H1 (cell line): ENCODE measurements around the gene EHBP1. TPM values are rescaled to one million over a fixed set of nuclear protein-coding genes. Genes with fewer than 3 reads are reported as not detected.

Source experiments
- CTCF ChIA-PET: fragments of 300-600 bp; sonication (Branson Sonifier 250); formaldehyde crosslinking; loops from one replicate; lab custom pipeline; 2021; ENCODE audit not compliant: partially characterized antibody; lab: Charles Lee
- POLR2A ChIA-PET: fragments of 300-600 bp; sonication (Branson Sonifier 250); formaldehyde crosslinking; loops from one replicate; lab custom pipeline; 2021; ENCODE audit warnings: inconsistent platforms; ENCODE audit not compliant: partially characterized antibody; lab: Charles Lee
- DNase-seq, 2 experiments: peaks; one replicate each; pipeline versions ENCODE4 v3.0.0 to v3.0.0-alpha.2; 2010 to 2022; ENCODE audit warnings: low spot score in 2 of 2, low read depth in 1 of 2, mixed read lengths in 1 of 2
- FAIRE-seq: peaks from 2 replicates; lab custom pipeline; 2011; peaks lifted over from hg19 to GRCh38; lab: Jason Lieb, UNC
- H2AFZ ChIP-seq: 2 replicates; pipeline ENCODE4 v1.8.1; 2012; ENCODE audit warnings: low read length, inconsistent platforms
- H2AK5ac ChIP-seq: 2 replicates; pipeline ENCODE4 v1.6.1; 2013; ENCODE audit warnings: low read depth, low read length
- H2BK120ac ChIP-seq: replicated peaks from 2 replicates; pipeline ENCODE3; 2013; ENCODE audit warnings: low read depth, low read length, inconsistent platforms
- H2BK12ac ChIP-seq: 2 replicates; pipeline ENCODE4 v1.6.1; 2013; ENCODE audit warnings: low read depth, low read length
- H2BK15ac ChIP-seq: 2 replicates; pipeline ENCODE4 v1.6.1; 2013; ENCODE audit warnings: low read length
- H2BK20ac ChIP-seq: 2 replicates; pipeline ENCODE4 v1.6.1; 2013; ENCODE audit warnings: low read length
- H2BK5ac ChIP-seq: 2 replicates; pipeline ENCODE4 v1.6.1; 2013; ENCODE audit warnings: low read depth, low read length
- H3K14ac ChIP-seq: 2 replicates; pipeline ENCODE4 v1.6.1; 2013; ENCODE audit warnings: inconsistent platforms; ENCODE audit not compliant: insufficient read length
- H3K18ac ChIP-seq: 2 replicates; pipeline ENCODE4 v1.6.1; 2013; ENCODE audit warnings: low read length; ENCODE audit errors: extremely low read depth
- H3K23ac ChIP-seq: 2 replicates; pipeline ENCODE4 v1.6.1; 2013; ENCODE audit warnings: inconsistent platforms; ENCODE audit not compliant: insufficient read length
- H3K23me2 ChIP-seq: 2 replicates; pipeline ENCODE4 v1.6.1; 2013; ENCODE audit warnings: low read depth, low read length
- H3K27ac ChIP-seq: 2 replicates; pipeline ENCODE4 v1.6.1; 2011; ENCODE audit warnings: low read depth, low read length, inconsistent platforms
- H3K27me3 ChIP-seq, 4 experiments: replicated peaks in 1 of 4; 1 replicate in 1 of 4; 2 replicates in 3 of 4; pipeline versions ENCODE4 v1.6.1 to v1.8.1; 2011 to 2013; ENCODE audit warnings: low read length in 3 of 4, mild to moderate bottlenecking in 3 of 4, inconsistent platforms in 2 of 4, mixed read lengths in 2 of 4, moderate library complexity in 1 of 4; ENCODE audit not compliant: control insufficient read depth in 3 of 4, insufficient read depth in 3 of 4; ENCODE audit errors: extremely low read depth in 1 of 4
- H3K36me3 ChIP-seq, 4 experiments: 2 replicates each; pipeline versions ENCODE4 v1.6.1 to v1.8.1; 2011 to 2013; ENCODE audit warnings: mild to moderate bottlenecking in 4 of 4, low read length in 3 of 4, moderate library complexity in 2 of 4, control low read depth in 1 of 4, inconsistent platforms in 1 of 4; ENCODE audit not compliant: insufficient read depth in 4 of 4, control insufficient read depth in 2 of 4
- H3K4ac ChIP-seq: replicated peaks from 2 replicates; pipeline ENCODE3; 2013; ENCODE audit warnings: low read length, low read depth, mixed read lengths, inconsistent platforms; ENCODE audit not compliant: insufficient read length
- H3K4me1 ChIP-seq, 4 experiments: replicated peaks in 1 of 4; 1 replicate in 1 of 4; 2 replicates in 3 of 4; pipeline versions ENCODE4 v1.6.1 to v1.8.1; 2011 to 2013; ENCODE audit warnings: low read length in 3 of 4, inconsistent platforms in 2 of 4, mixed read lengths in 1 of 4; ENCODE audit not compliant: insufficient read depth in 4 of 4, control insufficient read depth in 3 of 4
- H3K4me2 ChIP-seq, 2 experiments: 2 replicates each; pipeline versions ENCODE4 v1.6.1 to v1.8.1; 2011 to 2013; ENCODE audit warnings: low read depth in 2 of 2, low read length in 2 of 2, control low read depth in 1 of 2, inconsistent platforms in 1 of 2, mild to moderate bottlenecking in 1 of 2; ENCODE audit not compliant: insufficient read depth in 1 of 2
- H3K4me3 ChIP-seq, 4 experiments: fragments of 200-600, 300-600 bp in 1 of 4; sonication (generic), shearing (Covaris generic), sonication (Bioruptor Twin) in 1 of 4; 2 replicates each; pipeline versions ENCODE4 v1.5.1 to v1.8.1; 2011 to 2016; ENCODE audit warnings: low read length in 4 of 4, low read depth in 3 of 4, control low read depth in 2 of 4, inconsistent platforms in 2 of 4, mild to moderate bottlenecking in 2 of 4, mixed read lengths in 1 of 4, moderate library complexity in 1 of 4; ENCODE audit not compliant: insufficient read depth in 2 of 4; ENCODE audit errors: extremely low read depth in 1 of 4
- H3K56ac ChIP-seq: replicated peaks from 2 replicates; pipeline ENCODE3; 2013; ENCODE audit warnings: low read depth, mild to moderate bottlenecking, mixed read lengths, low read length, inconsistent platforms; ENCODE audit not compliant: insufficient read length
- H3K79me1 ChIP-seq: 2 replicates; pipeline ENCODE4 v1.6.1; 2013; ENCODE audit warnings: low read depth, low read length, control low read depth
- H3K79me2 ChIP-seq, 2 experiments: 2 replicates each; pipeline versions ENCODE4 v1.6.1 to v1.8.1; 2012 to 2013; ENCODE audit warnings: low read length in 2 of 2, mild to moderate bottlenecking in 2 of 2, inconsistent platforms in 1 of 2; ENCODE audit not compliant: insufficient read depth in 2 of 2, control insufficient read depth in 1 of 2
- H3K9ac ChIP-seq, 4 experiments: replicated peaks in 1 of 4; 1 replicate in 1 of 4; 2 replicates in 3 of 4; pipeline versions ENCODE4 v1.6.1 to v1.8.1; 2011 to 2013; ENCODE audit warnings: low read depth in 3 of 4, low read length in 3 of 4, control low read depth in 2 of 4, mild to moderate bottlenecking in 2 of 4, moderate library complexity in 2 of 4, inconsistent platforms in 1 of 4; ENCODE audit errors: extremely low read depth in 1 of 4
- H3K9me3 ChIP-seq, 2 experiments: 2 replicates each; pipeline versions ENCODE4 v1.6.1 to v1.8.1; 2012 to 2013; ENCODE audit warnings: mild to moderate bottlenecking in 2 of 2, moderate library complexity in 2 of 2, control low read depth in 1 of 2, inconsistent platforms in 1 of 2, low read depth in 1 of 2, low read length in 1 of 2, mixed read lengths in 1 of 2; ENCODE audit not compliant: insufficient read depth in 2 of 2
- H4K20me1 ChIP-seq, 2 experiments: replicated peaks in 1 of 2; 2 replicates each; pipeline versions ENCODE3 to v1.8.1; 2011 to 2013; ENCODE audit warnings: inconsistent platforms in 2 of 2, low read length in 2 of 2, mild to moderate bottlenecking in 1 of 2; ENCODE audit not compliant: insufficient read depth in 2 of 2, control insufficient read depth in 1 of 2
- H4K5ac ChIP-seq: 2 replicates; pipeline ENCODE4 v1.6.1; 2013; ENCODE audit warnings: low read length, low read depth, mixed read lengths, inconsistent platforms; ENCODE audit not compliant: insufficient read length
- H4K8ac ChIP-seq: 2 replicates; pipeline ENCODE4 v1.8.0; 2013; ENCODE audit warnings: mild to moderate bottlenecking, moderate library complexity, low read length, inconsistent platforms; ENCODE audit not compliant: insufficient read depth; ENCODE audit errors: extremely low read depth
- H4K91ac ChIP-seq: replicated peaks from 2 replicates; pipeline ENCODE3; 2013; ENCODE audit warnings: low read length, mixed read lengths, inconsistent platforms; ENCODE audit not compliant: insufficient read length
- BRCA1 ChIP-seq: IDR thresholded peaks from 2 replicates; pipeline ENCODE4 v1.6.1; 2012; ENCODE audit warnings: low read depth, low read length, improper control_type of control experiment
- CHD2 ChIP-seq: IDR thresholded peaks from 2 replicates; pipeline ENCODE4 v1.6.1; 2012; ENCODE audit warnings: low read length, improper control_type of control experiment
- EP300 ChIP-seq, 2 experiments: IDR thresholded peaks; 1 replicate in 1 of 2; 2 replicates in 1 of 2; pipeline ENCODE4 v1.6.1; 2011 to 2012; ENCODE audit warnings: low read depth in 2 of 2, low read length in 2 of 2, mild to moderate bottlenecking in 2 of 2, borderline replicate concordance in 1 of 2, inconsistent platforms in 1 of 2, moderate library complexity in 1 of 2
- FOSL1 ChIP-seq: IDR thresholded peaks from 2 replicates; pipeline ENCODE4 v1.6.1; 2011; ENCODE audit warnings: mild to moderate bottlenecking, low read depth, low read length, moderate library complexity; ENCODE audit not compliant: insufficient read depth
- JUN ChIP-seq: IDR thresholded peaks from 2 replicates; pipeline ENCODE4 v1.6.1; 2011; ENCODE audit warnings: low read depth, mild to moderate bottlenecking, improper control_type of control experiment, low read length
- RAD21 ChIP-seq, 2 experiments: IDR thresholded peaks in 1 of 2; conservative IDR thresholded peaks in 1 of 2; 2 replicates each; pipeline ENCODE4 v1.6.1; 2011; ENCODE audit warnings: low read depth in 2 of 2, low read length in 2 of 2, improper control_type of control experiment in 1 of 2, inconsistent platforms in 1 of 2, mild to moderate bottlenecking in 1 of 2, moderate library complexity in 1 of 2
- RFX5 ChIP-seq: IDR thresholded peaks from 2 replicates; pipeline ENCODE4 v1.6.1; 2011; ENCODE audit warnings: low read depth, low read length, improper control_type of control experiment, borderline replicate concordance
- RXRA ChIP-seq: IDR thresholded peaks from 2 replicates; pipeline ENCODE4 v1.6.1; 2011; ENCODE audit warnings: low read depth, mild to moderate bottlenecking, low read length, moderate library complexity; ENCODE audit not compliant: insufficient read depth
- SIRT6 ChIP-seq: IDR thresholded peaks from one replicate; pipeline ENCODE4 v1.7.1; 2012; ENCODE audit warnings: low read length, inconsistent platforms
- SRF ChIP-seq: IDR thresholded peaks from 2 replicates; pipeline ENCODE4 v1.6.1; 2011; ENCODE audit warnings: mild to moderate bottlenecking, low read depth, low read length, moderate library complexity
- SUZ12 ChIP-seq: fragments of 200-600 bp; sonication (generic); IDR thresholded peaks from 2 replicates; pipeline ENCODE4 v1.6.1; 2012; ENCODE audit warnings: mild to moderate bottlenecking, inconsistent platforms, low read length, moderate library complexity, mixed read lengths
- TEAD4 ChIP-seq: IDR thresholded peaks from 2 replicates; pipeline ENCODE4 v1.6.1; 2012; ENCODE audit warnings: low read depth, low read length, inconsistent platforms, mixed read lengths
- WGBS, 2 experiments: shearing (Covaris generic) in 1 of 2; methylation state at CpG; one replicate each; pipeline versions ENCODE4 v1.1.6 to v1.1.7; 2013 to 2015; ENCODE audit warnings: low lambda C conversion rate in 2 of 2, mixed read lengths in 2 of 2, inconsistent platforms in 1 of 2, low coverage in 1 of 2, missing lambda C conversion rate in 1 of 2; ENCODE audit not compliant: insufficient replicate concordance in 2 of 2, insufficient coverage in 1 of 2, insufficient read length in 1 of 2; ENCODE audit errors: extremely low coverage in 1 of 2, missing lambda C conversion rate in 1 of 2; 5-methylcytosine and 5-hydroxymethylcytosine counted together
- polyA plus RNA-seq, 7 experiments: library from polyadenylated mRNA; depleted of rRNA in 3 of 7; stranded (reverse) in 5 of 7; unstranded in 2 of 7; fragments of >200 nt in 5 of 7; fragments of 200-250 nt in 2 of 7; gene quantifications; 1 replicate in 5 of 7; 2 replicates in 1 of 7; 4 replicates in 1 of 7; pipeline versions ENCODE4 v1.2.1 to v1.2.3, GENCODE V29; 2011 to 2013; ENCODE audit warnings: missing spikeins in 2 of 7, mixed read lengths in 2 of 7
- total RNA-seq: library from RNA; stranded (reverse); fragmentation: NEBNext Ultra II Directional; extraction: Animal tissue kit (Norgen Biotek cat#: 25700); gene quantifications from 2 replicates; pipeline ENCODE4 v1.2.1, GENCODE V29; 2021
- TF ChIP-seq, protein P1 (sequence below): IDR thresholded peaks from 2 replicates; pipeline ENCODE4 v1.6.1; 2012; ENCODE audit warnings: low read length, inconsistent platforms

Gene EHBP1
- total and polyA plus RNA-seq, 2 of the 8 experiments (the other 6 are each of a cell fraction or from before 2014, with no cell fraction given), result 12.0 to 64.1 TPM

DNA sequence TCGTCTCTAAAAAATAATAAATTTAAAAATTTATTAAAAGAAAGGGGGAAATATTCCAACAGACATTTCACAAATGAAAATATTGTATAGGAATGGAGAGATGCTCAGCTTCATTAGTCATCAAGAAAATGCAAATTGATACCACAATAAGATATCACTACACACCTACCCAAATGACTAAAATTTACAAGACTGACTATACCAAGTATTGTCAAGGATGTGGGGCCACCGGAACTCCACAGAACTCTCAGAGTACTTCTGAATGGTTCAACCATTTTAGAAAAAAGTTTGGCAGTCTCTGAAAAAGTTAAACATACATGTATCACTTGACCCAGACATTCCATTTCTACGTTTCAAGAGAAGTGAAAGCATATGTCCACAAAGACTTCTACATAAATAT is 163.4 kb downstream of the EHBP1 start:
- H4K8ac ChIP-seq, result no peak overlapping the region
- no peaks in the 10 kb centered on the region for H3K4me1 ChIP-seq
- H3K36me3 ChIP-seq, result peaks cover 0 to 14% (median 5%) of the 10 kb centered on the region in 4 experiments; a peak in 3 of 8 replicates
- no peak overlapping the region for H2BK12ac ChIP-seq
- H2AK5ac ChIP-seq, result no peak overlapping the region
- H4K91ac ChIP-seq, result no peak overlapping the region
- H3K4me2 ChIP-seq, result no peak overlapping the region
- H3K23ac ChIP-seq, result no peak overlapping the region
- FAIRE-seq, result no peak
- H2BK5ac ChIP-seq, result no peak overlapping the region
- no peak overlapping the region for H3K14ac ChIP-seq
- H3K23me2 ChIP-seq, result no peaks in the 10 kb centered on the region
- no peak overlapping the region for H2AFZ ChIP-seq
- H3K56ac ChIP-seq, result no peak overlapping the region
- H3K27me3 ChIP-seq, result no peaks in the 10 kb centered on the region
- ChIA-PET CTCF (no interaction called here), POLR2A (no interaction called here)
- WGBS, 2 experiments, result 90% methylated on average over 3 of the region's 3 CpGs; no CpG with 5 or more reads in 1 of the 2 experiments
- H3K27ac ChIP-seq, result no peak overlapping the region
- H3K79me2 ChIP-seq, result no peaks in the 10 kb centered on the region
- H3K79me1 ChIP-seq, result no peaks in the 10 kb centered on the region
- no peak overlapping the region for H4K5ac ChIP-seq
- no peak overlapping the region for H3K4me3 ChIP-seq
- no peak overlapping the region for H3K9ac ChIP-seq
- H3K4ac ChIP-seq, result no peak overlapping the region
- no peak overlapping the region for H2BK20ac ChIP-seq
- no peak overlapping the region for H2BK15ac ChIP-seq
- DNase-seq, result no peak
- H3K9me3 ChIP-seq, result no peaks in the 10 kb centered on the region; a peak in 1 of 4 replicates
- no peak overlapping the region for H3K18ac ChIP-seq
- H4K20me1 ChIP-seq, result no peaks in the 10 kb centered on the region
- no peak overlapping the region for H2BK120ac ChIP-seq
- TF ChIP-seq, protein P1, sequence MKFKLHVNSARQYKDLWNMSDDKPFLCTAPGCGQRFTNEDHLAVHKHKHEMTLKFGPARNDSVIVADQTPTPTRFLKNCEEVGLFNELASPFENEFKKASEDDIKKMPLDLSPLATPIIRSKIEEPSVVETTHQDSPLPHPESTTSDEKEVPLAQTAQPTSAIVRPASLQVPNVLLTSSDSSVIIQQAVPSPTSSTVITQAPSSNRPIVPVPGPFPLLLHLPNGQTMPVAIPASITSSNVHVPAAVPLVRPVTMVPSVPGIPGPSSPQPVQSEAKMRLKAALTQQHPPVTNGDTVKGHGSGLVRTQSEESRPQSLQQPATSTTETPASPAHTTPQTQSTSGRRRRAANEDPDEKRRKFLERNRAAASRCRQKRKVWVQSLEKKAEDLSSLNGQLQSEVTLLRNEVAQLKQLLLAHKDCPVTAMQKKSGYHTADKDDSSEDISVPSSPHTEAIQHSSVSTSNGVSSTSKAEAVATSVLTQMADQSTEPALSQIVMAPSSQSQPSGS, result no peak
- TF ChIP-seq EP300 (IDR thresholded peaks at IDR 0.05; ENCODE audit: borderline replicate concordance in 1 of 2, low read depth in 2 of 2, low read length in 2 of 2) (no peak), RXRA (no peak), SUZ12 (no peak), SIRT6 (no peak), TEAD4 (no peak), BRCA1 (no peak), RFX5 (no peak), RAD21 (IDR thresholded peaks at IDR 0.05 in 1 of 2, conservative IDR thresholded peaks at IDR 0.05 in 1 of 2; ENCODE audit: low read depth in 2 of 2, low read length in 2 of 2) (no peak), SRF (no peak), FOSL1 (no peak), JUN (no peak), CHD2 (no peak)
